Common myeloid progenitor, CD34-positive (primary cell): ENCODE data around the gene PEF1.
A peak's percentile ranks its signal among the peaks of the same experiment; 100 is the strongest.

Experiments used
- CTCF ChIA-PET: fragments of 350-600 bp; sonication (Branson Sonifier 250); formaldehyde crosslinking; loops from one replicate; lab custom pipeline; 2021; ENCODE audit warnings: antibody characterized with exemption; lab: Charles Lee
- POLR2A ChIA-PET: fragments of 350-600 bp; sonication (Branson Sonifier 250); formaldehyde crosslinking; loops from one replicate; lab custom pipeline; 2021; ENCODE audit warnings: antibody characterized with exemption; lab: Charles Lee
- DNase-seq, 3 donors: peaks; one replicate each; pipeline versions ENCODE4 v3.0.0 to v3.0.0-alpha.2; 2013
- H3K27ac ChIP-seq, 2 experiments: 1 replicate in 1 of 2; 2 replicates in 1 of 2; pipeline ENCODE4 v1.7.0; 2013; ENCODE audit warnings: inconsistent platforms in 2 of 2, low read length in 2 of 2, mild to moderate bottlenecking in 2 of 2, low read depth in 1 of 2, moderate library complexity in 1 of 2; ENCODE audit not compliant: severe bottlenecking in 2 of 2, insufficient read depth in 1 of 2, poor library complexity in 1 of 2
- H3K27me3 ChIP-seq, 5 experiments: replicated peaks in 2 of 5; 1 replicate in 3 of 5; 2 replicates in 2 of 5; pipeline versions ENCODE4 v1.6.1 to v1.7.0; 2013; ENCODE audit warnings: low read length in 4 of 5, mild to moderate bottlenecking in 2 of 5, moderate library complexity in 2 of 5, inconsistent platforms in 1 of 5; ENCODE audit not compliant: insufficient read depth in 5 of 5, control insufficient read depth in 4 of 5
- H3K36me3 ChIP-seq, 4 experiments: 1 replicate in 2 of 4; 2 replicates in 2 of 4; pipeline versions ENCODE4 v1.6.1 to v1.7.0; 2013; ENCODE audit warnings: low read length in 3 of 4, control low read depth in 1 of 4, mild to moderate bottlenecking in 1 of 4; ENCODE audit not compliant: control insufficient read depth in 4 of 4, insufficient read depth in 4 of 4
- H3K4me1 ChIP-seq, 4 experiments: 1 replicate in 3 of 4; 2 replicates in 1 of 4; pipeline versions ENCODE4 v1.6.1 to v1.7.1; 2013; ENCODE audit warnings: low read length in 3 of 4, mild to moderate bottlenecking in 3 of 4, control low read depth in 1 of 4, inconsistent platforms in 1 of 4, moderate library complexity in 1 of 4; ENCODE audit not compliant: control insufficient read depth in 4 of 4, insufficient read depth in 4 of 4; ENCODE audit errors: control extremely low read depth in 1 of 4
- H3K4me3 ChIP-seq, 7 experiments: 1 replicate in 4 of 7; 2 replicates in 3 of 7; pipeline versions ENCODE4 v1.5.1 to v1.7.0; 2013; ENCODE audit warnings: mild to moderate bottlenecking in 7 of 7, low read length in 6 of 7, moderate library complexity in 6 of 7, inconsistent platforms in 2 of 7, low read depth in 2 of 7, control low read depth in 1 of 7; ENCODE audit not compliant: insufficient read depth in 4 of 7, control insufficient read depth in 1 of 7; ENCODE audit errors: extremely low read depth in 1 of 7
- H3K9me3 ChIP-seq, 5 experiments: 1 replicate in 4 of 5; 2 replicates in 1 of 5; pipeline versions ENCODE4 v1.6.1 to v1.7.1; 2013; ENCODE audit warnings: low read length in 4 of 5, mild to moderate bottlenecking in 2 of 5, inconsistent platforms in 1 of 5, low read depth in 1 of 5, moderate library complexity in 1 of 5; ENCODE audit not compliant: control insufficient read depth in 4 of 5, insufficient read depth in 2 of 5; ENCODE audit errors: control extremely low read depth in 1 of 5
- WGBS: methylation state at CpG from one replicate; pipeline ENCODE4 v1.1.5; 2013; ENCODE audit not compliant: insufficient coverage; 5-methylcytosine and 5-hydroxymethylcytosine counted together

Gene PEF1

GRCh38 chr1:31688233-31688918 lies 43.7 kb upstream of the PEF1 start:
- ChIA-PET CTCF (interaction anchor here (0.8 to 1.9 kb wide), 4 partner anchors 9 to 19 kb away, joined by 3 to 7 read pairs (median 4); no protein-coding TSS in a partner anchor), POLR2A (no interaction called here)
- no peaks in the 10 kb centered on the region for H3K27me3 ChIP-seq
- no peaks in the 10 kb centered on the region for H3K36me3 ChIP-seq
- no peaks in the 10 kb centered on the region for H3K9me3 ChIP-seq
- no peak for DNase-seq
- no peaks in the 10 kb centered on the region for H3K4me1 ChIP-seq
- 90% methylated on average over 6 of the region's 8 CpGs for WGBS
- no peak overlapping the region for H3K4me3 ChIP-seq
- H3K27ac ChIP-seq, result no peak overlapping the region

DNA sequence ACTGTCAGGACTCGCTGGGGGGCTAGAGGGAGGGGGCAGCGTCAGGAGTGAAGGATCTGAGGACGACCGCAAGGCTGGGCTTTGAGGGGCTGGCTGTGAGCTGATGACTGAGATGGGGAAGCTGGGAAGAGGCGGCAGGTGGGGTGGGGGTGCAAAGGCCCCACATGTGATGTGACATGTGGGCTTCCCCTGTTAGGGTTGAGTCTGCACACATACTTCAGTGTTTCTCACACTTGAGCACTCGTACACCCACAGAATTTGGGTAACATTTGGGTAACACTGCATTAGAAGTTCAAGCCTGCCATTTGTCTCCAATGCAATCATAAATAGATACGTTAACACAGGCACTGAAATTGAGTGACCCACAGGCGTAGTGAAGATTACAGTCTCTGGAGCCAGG lies 42.9 kb upstream of the PEF1 start:
- WGBS, result 91% methylated on average over 8 of the region's 8 CpGs
- no peak overlapping the region for H3K4me3 ChIP-seq
- H3K9me3 ChIP-seq, result no peaks in the 10 kb centered on the region
- DNase-seq, result no peak
- POLR2A ChIA-PET, result interaction anchor here (0.6 kb wide), 1 partner anchor 252 kb away, joined by 4 read pairs; no protein-coding TSS in a partner anchor
- CTCF ChIA-PET, result interaction anchor here (0.8 to 1.9 kb wide), 2 partner anchors 13 to 18 kb away, joined by 3 to 4 read pairs; no protein-coding TSS in a partner anchor
- H3K27me3 ChIP-seq, result no peaks in the 10 kb centered on the region
- no peaks in the 10 kb centered on the region for H3K4me1 ChIP-seq
- no peak overlapping the region for H3K27ac ChIP-seq
- H3K36me3 ChIP-seq, result no peaks in the 10 kb centered on the region

- CTCF ChIA-PET, result interaction anchor here (1.1 kb wide), 2 partner anchors 15 to 24 kb away, joined by 3 to 4 read pairs; no protein-coding TSS in a partner anchor
- POLR2A ChIA-PET, result no interaction called here
Measured at GRCh38 chr1:31685795-31686194, 41.1 kb upstream of the PEF1 start.

DNA sequence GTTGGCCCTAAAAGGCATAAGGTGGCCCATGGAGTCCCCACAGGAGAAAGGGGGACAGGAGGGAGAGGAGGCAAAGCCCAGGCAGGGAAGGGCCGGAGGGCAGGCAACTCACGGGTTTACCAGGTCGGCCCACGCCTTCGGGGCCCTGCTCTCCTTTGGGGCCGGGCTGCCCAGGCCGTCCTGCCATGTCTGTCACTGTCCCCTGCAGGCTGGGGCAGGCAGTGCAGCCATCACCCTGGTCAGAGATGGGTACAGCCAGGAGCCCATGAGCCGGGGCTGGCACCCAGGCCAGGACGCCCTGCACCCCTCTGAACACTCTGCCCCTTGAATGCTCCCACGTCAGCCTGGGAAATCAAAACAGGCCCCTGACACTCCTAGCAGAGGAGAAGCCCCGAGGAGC lies 39.3 kb upstream of the PEF1 start:
- no peaks in the 10 kb centered on the region for H3K9me3 ChIP-seq
- no peaks in the 10 kb centered on the region for H3K36me3 ChIP-seq
- H3K27ac ChIP-seq, result no peak overlapping the region
- ChIA-PET POLR2A (no interaction called here), CTCF (interaction anchor here (1.0 to 2.6 kb wide), 2 partner anchors 14 to 105 kb away, joined by 3 to 8 read pairs; no protein-coding TSS in a partner anchor)
- no peak overlapping the region for H3K4me3 ChIP-seq
- no peaks in the 10 kb centered on the region for H3K4me1 ChIP-seq
- WGBS, result 93% methylated on average over 10 of the region's 11 CpGs
- no peaks in the 10 kb centered on the region for H3K27me3 ChIP-seq
- peak in 1 of 3 donors; percentile 13 for DNase-seq

More at GRCh38 chr1:31685795-31686194, 41.1 kb upstream of the PEF1 start:
- Histone ChIP-seq H3K4me3 (no peak overlapping the region), H3K27me3 (no peaks in the 10 kb centered on the region), H3K27ac (no peak overlapping the region), H3K4me1 (no peaks in the 10 kb centered on the region), H3K9me3 (no peaks in the 10 kb centered on the region), H3K36me3 (no peaks in the 10 kb centered on the region)
- 98% methylated on average over 7 of the region's 8 CpGs for WGBS
- DNase-seq, result no peak

DNA sequence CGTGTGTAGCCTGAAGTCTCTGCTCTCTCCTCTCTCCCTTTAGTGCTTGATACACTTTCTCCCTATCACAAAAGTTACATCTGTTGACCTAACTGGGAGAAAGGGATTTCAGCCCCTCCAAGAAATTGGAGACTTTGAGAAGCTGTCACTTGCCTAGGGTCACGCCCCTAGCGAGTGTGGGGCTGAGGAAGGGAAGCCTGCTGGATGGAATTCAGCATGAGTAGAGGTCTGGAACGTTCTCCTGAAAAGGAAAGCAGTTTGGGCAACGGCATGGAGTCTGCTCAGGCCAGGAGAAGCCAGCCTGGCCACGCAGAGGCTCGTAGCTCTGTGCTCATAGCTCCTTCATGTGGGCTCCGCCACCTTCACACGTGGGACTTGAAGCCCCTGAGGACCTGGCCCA lies 36.7 kb upstream of the PEF1 start:
- H3K36me3 ChIP-seq, result no peaks in the 10 kb centered on the region
- ChIA-PET POLR2A (interaction anchor here (0.5 kb wide), 1 partner anchor 885 kb away, joined by 6 read pairs; no protein-coding TSS in a partner anchor), CTCF (no interaction called here)
- H3K9me3 ChIP-seq, result no peaks in the 10 kb centered on the region
- WGBS, result 85% methylated on average over 9 of the region's 9 CpGs
- DNase-seq, result no peak
- no peaks in the 10 kb centered on the region for H3K4me1 ChIP-seq
- peaks cover 0 to 2% (median 0%) of the 10 kb centered on the region in 5 experiments for H3K27me3 ChIP-seq
- H3K4me3 ChIP-seq, result no peak overlapping the region
- no peak overlapping the region for H3K27ac ChIP-seq

GRCh38 chr1:31679676-31680230 lies 35.1 kb upstream of the PEF1 start:
- ChIA-PET POLR2A (no interaction called here), CTCF (interaction anchor here (1.3 to 2.2 kb wide), 3 partner anchors 10 to 26 kb away, joined by 4 to 6 read pairs (median 5); no protein-coding TSS in a partner anchor)
- Histone ChIP-seq H3K36me3 (no peaks in the 10 kb centered on the region), H3K9me3 (no peaks in the 10 kb centered on the region), H3K27me3 (peaks cover 0 to 2% (median 0%) of the 10 kb centered on the region in 5 experiments), H3K4me1 (no peaks in the 10 kb centered on the region), H3K4me3 (no peak overlapping the region), H3K27ac (no peak overlapping the region)
- WGBS, result 85% methylated on average over 23 of the region's 23 CpGs
- DNase-seq, result no peak

GRCh38 chr1:31679091-31679490 lies 34.4 kb upstream of the PEF1 start:
- WGBS, result 100% methylated on average over 1 of the region's 2 CpGs
- CTCF ChIA-PET, result interaction anchor here (1.2 to 2.2 kb wide), 5 partner anchors 9 to 26 kb away, joined by 3 to 6 read pairs (median 5); no protein-coding TSS in a partner anchor
- Histone ChIP-seq H3K9me3 (no peaks in the 10 kb centered on the region), H3K36me3 (no peaks in the 10 kb centered on the region), H3K4me3 (no peak overlapping the region), H3K4me1 (no peaks in the 10 kb centered on the region), H3K27me3 (peaks cover 0 to 2% (median 0%) of the 10 kb centered on the region in 5 experiments), H3K27ac (no peak overlapping the region)
- POLR2A ChIA-PET, result no interaction called here
- no peak for DNase-seq
